Gastrocnemius medialis (tissue), 4 donors: ENCODE measurements around the gene GLRX2. TPM values are rescaled to one million over a fixed set of nuclear protein-coding genes. Genes with fewer than 3 reads are reported as not detected.
A peak's percentile ranks its signal among the peaks of the same experiment; 100 is the strongest.

ENCODE experiments used
- ATAC-seq, 2 donors: fragments of 150-250 bp; one replicate each; pipeline ENCODE4 v1.9.1; 2016
- DNase-seq, 2 donors: peaks; one replicate each; pipeline ENCODE4 v3.0.0-alpha.2; 2019
- H3K27ac ChIP-seq, 4 donors: fragments of 200-600 bp; sonication (generic); 1 replicate in 1 of 4; 2 replicates in 3 of 4; pipeline ENCODE4 v1.5.1; 2016 to 2018; ENCODE audit warnings: mild to moderate bottlenecking in 2 of 4, moderate library complexity in 1 of 4
- H3K27me3 ChIP-seq, 3 donors: fragments of 200-600 bp; sonication (generic) in 2 of 3; 1 replicate in 1 of 3; 2 replicates in 2 of 3; pipeline versions ENCODE4 v1.5.1 to v1.6.0; 2016 to 2019; ENCODE audit warnings: mild to moderate bottlenecking in 1 of 3, moderate library complexity in 1 of 3
- H3K36me3 ChIP-seq, 2 donors: fragments of 200-600 bp; sonication (generic) in 1 of 2; one replicate each; pipeline ENCODE4 v1.5.1; 2017 to 2018
- H3K4me1 ChIP-seq, 2 donors: fragments of 200-600 bp; sonication (generic) in 1 of 2; one replicate each; pipeline ENCODE4 v1.5.1; 2016 to 2017; ENCODE audit warnings: mild to moderate bottlenecking in 2 of 2
- H3K4me3 ChIP-seq, 4 donors: fragments of 200-600 bp; sonication (generic) in 3 of 4; 1 replicate in 1 of 4; 2 replicates in 3 of 4; pipeline ENCODE4 v1.5.1; 2016 to 2019; ENCODE audit warnings: mild to moderate bottlenecking in 2 of 4
- H3K9me3 ChIP-seq, 3 donors: fragments of 200-600 bp; sonication (generic) in 2 of 3; 1 replicate in 1 of 3; 2 replicates in 2 of 3; pipeline ENCODE4 v1.5.1; 2016 to 2019
- POLR2A ChIP-seq, 2 donors: fragments of 450-650 bp; IDR thresholded peaks; one replicate each; pipeline ENCODE4 v1.6.1; 2017; ENCODE audit warnings: antibody characterized with exemption in 2 of 2, mild to moderate bottlenecking in 2 of 2, moderate library complexity in 2 of 2
- in situ Hi-C, 4 donors: fragments of 200-750 bp; cut with MboI; loops; one replicate each; pipeline versions ENCODE4 v1.15.0 to v1.8.0; 2017; ENCODE audit warnings: low sequenced_read_pairs in 4 of 4
- intact Hi-C: fragments of 100-400 bp; cut with DNase I; formaldehyde crosslinking; loops from one replicate; pipeline ENCODE4 v1.15.1; 2023; ENCODE audit warnings: low total_unique reads
- total RNA-seq, 4 donors: library from RNA; depleted of rRNA; stranded (reverse); fragments of >200 nt; gene quantifications; one replicate each; pipeline versions ENCODE4 v1.1.0 to v1.2.3, GENCODE V29; 2016
- TF ChIP-seq, protein P1 (sequence below), 5 experiments: fragments of 450-650 bp in 3 of 5; fragments of 200-600 bp in 2 of 5; sonication (generic) in 2 of 5; IDR thresholded peaks in 4 of 5; conservative IDR thresholded peaks in 1 of 5; 1 replicate in 4 of 5; 2 replicates in 1 of 5; pipeline ENCODE4 v1.5.1; 2016 to 2019; ENCODE audit warnings: antibody characterized with exemption in 5 of 5, mild to moderate bottlenecking in 3 of 5, moderate library complexity in 3 of 5

GLRX2 gene
- total RNA-seq, 4 donors from 2014 or later = 11.9 to 42.8 (median 20.7) TPM

DNA sequence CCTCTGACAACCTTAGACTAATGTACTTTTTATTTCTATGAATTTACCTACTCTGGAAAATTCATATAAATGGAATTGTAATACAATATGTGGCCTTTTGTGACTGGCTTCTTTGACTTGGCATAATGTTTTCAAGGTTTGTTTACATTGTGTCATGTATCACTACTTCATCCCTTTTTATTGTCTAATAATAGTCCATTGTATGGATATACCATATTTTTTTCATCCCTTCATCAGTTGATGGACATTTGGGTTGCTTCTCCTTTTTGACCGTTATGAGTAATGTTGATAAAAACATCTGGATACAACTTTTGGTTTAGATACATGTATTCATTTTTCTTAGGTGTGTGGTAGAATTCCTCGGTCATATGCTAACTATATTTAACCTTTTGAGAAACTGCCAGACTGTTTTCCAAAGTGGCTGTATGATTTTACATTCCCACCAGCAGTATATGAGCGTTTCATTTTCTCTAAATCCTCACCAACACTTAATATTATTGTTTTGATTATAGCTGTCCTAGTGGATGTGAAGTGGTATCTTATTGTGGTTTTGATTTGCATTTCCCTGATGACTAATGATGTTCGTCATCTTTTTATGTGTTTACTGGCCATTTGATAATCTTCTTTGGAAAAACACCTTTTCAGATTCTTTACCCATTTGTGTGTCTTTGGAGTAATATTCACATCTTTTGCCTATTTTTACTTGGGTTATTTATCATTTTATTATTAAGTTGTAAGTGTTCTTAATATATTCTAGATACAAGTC is 42.3 kb downstream of the GLRX2 start:
- no peaks in the 10 kb centered on the region for H3K9me3 ChIP-seq
- TF ChIP-seq, protein P1, sequence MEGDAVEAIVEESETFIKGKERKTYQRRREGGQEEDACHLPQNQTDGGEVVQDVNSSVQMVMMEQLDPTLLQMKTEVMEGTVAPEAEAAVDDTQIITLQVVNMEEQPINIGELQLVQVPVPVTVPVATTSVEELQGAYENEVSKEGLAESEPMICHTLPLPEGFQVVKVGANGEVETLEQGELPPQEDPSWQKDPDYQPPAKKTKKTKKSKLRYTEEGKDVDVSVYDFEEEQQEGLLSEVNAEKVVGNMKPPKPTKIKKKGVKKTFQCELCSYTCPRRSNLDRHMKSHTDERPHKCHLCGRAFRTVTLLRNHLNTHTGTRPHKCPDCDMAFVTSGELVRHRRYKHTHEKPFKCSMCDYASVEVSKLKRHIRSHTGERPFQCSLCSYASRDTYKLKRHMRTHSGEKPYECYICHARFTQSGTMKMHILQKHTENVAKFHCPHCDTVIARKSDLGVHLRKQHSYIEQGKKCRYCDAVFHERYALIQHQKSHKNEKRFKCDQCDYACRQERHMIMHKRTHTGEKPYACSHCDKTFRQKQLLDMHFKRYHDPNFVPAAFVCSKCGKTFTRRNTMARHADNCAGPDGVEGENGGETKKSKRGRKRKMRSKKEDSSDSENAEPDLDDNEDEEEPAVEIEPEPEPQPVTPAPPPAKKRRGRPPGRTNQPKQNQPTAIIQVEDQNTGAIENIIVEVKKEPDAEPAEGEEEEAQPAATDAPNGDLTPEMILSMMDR (IDR thresholded peaks at IDR 0.05 in 4 of 5, conservative IDR thresholded peaks at IDR 0.05 in 1 of 5) = no peak
- no peak for TF ChIP-seq POLR2A (IDR thresholded peaks at IDR 0.05)
- H3K27me3 ChIP-seq = no peaks in the 10 kb centered on the region
- no peak for ATAC-seq
- no peak overlapping the region for H3K4me3 ChIP-seq
- intact Hi-C loops = no loop called here
- DNase-seq = no peak
- no peaks in the 10 kb centered on the region for H3K36me3 ChIP-seq
- H3K27ac ChIP-seq = peak overlapping the region in 1 of 4 donors; percentile 14
- in situ Hi-C loops = loop anchor here in 1 of 4 donors (10.0 kb wide), 1 partner anchor 62 kb away; the partner anchor contains the start of gene CDC73
- peaks cover 25 to 26% of the 10 kb centered on the region in 2 donors for H3K4me1 ChIP-seq

DNA sequence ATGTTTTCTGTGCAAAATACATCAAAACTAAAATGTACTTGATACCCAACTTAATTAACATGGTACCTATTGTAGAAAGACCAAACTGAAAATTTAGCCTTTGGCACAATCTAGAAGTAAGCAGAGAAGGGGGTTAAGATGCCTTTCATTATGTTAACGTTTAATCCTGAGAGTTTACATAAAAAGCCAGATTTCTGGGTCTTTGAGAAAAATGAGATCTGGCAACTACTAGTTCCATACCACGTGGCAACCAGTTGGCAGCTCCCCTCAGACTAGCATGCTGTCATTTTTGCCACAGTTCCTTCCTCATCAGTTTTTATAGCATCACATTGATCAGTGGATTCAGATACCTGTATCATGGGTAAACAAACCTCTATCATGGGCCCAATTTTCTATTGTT is 44.3 kb downstream of the GLRX2 start:
- Histone ChIP-seq H3K4me1 (peaks cover 36 to 42% of the 10 kb centered on the region in 2 donors), H3K27ac (peak overlapping the region; percentile 96 to 98 (median 98)), H3K4me3 (peak overlapping the region in 2 of 4 donors; percentile 88 to 97), H3K27me3 (no peaks in the 10 kb centered on the region), H3K36me3 (no peaks in the 10 kb centered on the region), H3K9me3 (no peaks in the 10 kb centered on the region)
- no peak for TF ChIP-seq POLR2A (IDR thresholded peaks at IDR 0.05)
- TF ChIP-seq, protein P1 (IDR thresholded peaks at IDR 0.05 in 4 of 5, conservative IDR thresholded peaks at IDR 0.05 in 1 of 5) = no peak
- DNase-seq (no peak), ATAC-seq (no peak)
- in situ Hi-C loops = loop anchor here in 1 of 4 donors (10.0 kb wide), 1 partner anchor 64 kb away; the partner anchor contains the start of gene CDC73
- intact Hi-C loops = no loop called here

DNA sequence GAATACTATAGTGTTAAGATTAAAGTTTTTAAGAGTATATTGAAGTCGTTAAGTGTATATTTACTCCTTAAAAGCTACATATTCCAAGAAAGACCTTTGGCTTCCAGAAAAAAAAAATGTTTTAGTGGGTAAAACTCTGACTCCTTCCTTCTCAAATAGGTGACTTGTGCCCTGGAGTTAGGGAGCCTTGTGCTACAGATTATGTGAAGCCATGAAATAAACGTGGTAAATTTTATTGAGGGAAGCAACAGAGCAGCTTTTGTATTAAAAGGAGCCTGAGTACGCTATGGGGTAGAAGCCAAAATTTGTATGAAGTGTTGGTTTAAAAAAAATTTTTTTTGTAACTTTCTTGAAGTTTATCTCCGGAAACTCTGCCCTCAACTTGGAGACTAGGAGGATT is 44.8 kb downstream of the GLRX2 start:
- no peaks in the 10 kb centered on the region for H3K27me3 ChIP-seq
- H3K27ac ChIP-seq = peak overlapping the region; percentile 96 to 98 (median 98)
- TF ChIP-seq, protein P1 (IDR thresholded peaks at IDR 0.05 in 4 of 5, conservative IDR thresholded peaks at IDR 0.05 in 1 of 5) = no peak
- TF ChIP-seq POLR2A (IDR thresholded peaks at IDR 0.05) = no peak
- intact Hi-C loops = no loop called here
- DNase-seq (no peak), ATAC-seq (no peak)
- H3K36me3 ChIP-seq = no peaks in the 10 kb centered on the region
- H3K4me1 ChIP-seq = peaks cover 36 to 42% of the 10 kb centered on the region in 2 donors
- H3K4me3 ChIP-seq = peak overlapping the region; percentile 80 to 97 (median 90)
- in situ Hi-C loops = loop anchor here in 1 of 4 donors (10.0 kb wide), 1 partner anchor 64 kb away; the partner anchor contains the start of gene CDC73
- H3K9me3 ChIP-seq = no peaks in the 10 kb centered on the region

DNA sequence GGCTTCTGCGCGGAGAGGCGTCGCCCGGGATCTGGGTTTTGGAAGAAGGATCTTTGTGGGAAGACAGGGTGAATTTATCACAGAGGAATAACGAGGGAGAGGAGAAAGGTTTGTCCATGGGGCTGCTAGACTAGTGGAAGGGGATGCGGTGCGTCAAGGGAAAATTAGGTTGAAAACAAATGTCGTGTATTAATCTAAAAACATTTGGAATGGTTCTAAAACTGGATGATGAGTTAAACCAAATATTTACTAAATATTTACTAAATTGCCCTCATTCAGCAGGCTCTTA is 45.2 kb downstream of the GLRX2 start:
- H3K4me3 ChIP-seq = peak overlapping the region; percentile 80 to 97 (median 90)
- no peak for ATAC-seq
- no peaks in the 10 kb centered on the region for H3K36me3 ChIP-seq
- intact Hi-C loops = no loop called here
- in situ Hi-C loops = loop anchor here in 1 of 4 donors (10.0 kb wide), 1 partner anchor 65 kb away; the partner anchor contains the start of gene CDC73
- H3K4me1 ChIP-seq = peaks cover 36 to 42% of the 10 kb centered on the region in 2 donors
- TF ChIP-seq POLR2A (IDR thresholded peaks at IDR 0.05) = no peak
- TF ChIP-seq, protein P1 (IDR thresholded peaks at IDR 0.05 in 4 of 5, conservative IDR thresholded peaks at IDR 0.05 in 1 of 5) = no peak
- DNase-seq = no peak
- no peaks in the 10 kb centered on the region for H3K9me3 ChIP-seq
- H3K27ac ChIP-seq = peak overlapping the region; percentile 96 to 98 (median 98)
- H3K27me3 ChIP-seq = no peaks in the 10 kb centered on the region
